ENCODE data around the gene CENPU.

DNA sequence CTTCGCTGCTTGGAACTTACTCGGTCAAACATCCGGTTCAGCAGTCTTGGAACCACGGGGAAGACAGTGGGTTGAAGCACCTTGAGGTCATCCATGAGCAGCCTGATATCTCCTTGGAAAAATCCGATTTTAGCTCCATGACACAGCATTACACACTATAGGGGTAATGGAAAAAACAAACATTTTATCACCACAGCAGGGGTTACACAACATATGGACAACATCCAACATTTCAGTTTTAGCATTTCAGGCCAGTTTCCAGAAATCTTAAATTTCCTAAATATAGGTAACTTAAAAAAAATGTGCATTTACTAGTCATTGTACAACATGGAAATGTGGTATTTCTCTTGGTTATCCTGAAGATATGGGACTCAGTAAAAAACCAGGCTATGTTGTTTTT lies 34.4 kb upstream of the CENPU start:
- TF ChIP-seq, protein P1, sequence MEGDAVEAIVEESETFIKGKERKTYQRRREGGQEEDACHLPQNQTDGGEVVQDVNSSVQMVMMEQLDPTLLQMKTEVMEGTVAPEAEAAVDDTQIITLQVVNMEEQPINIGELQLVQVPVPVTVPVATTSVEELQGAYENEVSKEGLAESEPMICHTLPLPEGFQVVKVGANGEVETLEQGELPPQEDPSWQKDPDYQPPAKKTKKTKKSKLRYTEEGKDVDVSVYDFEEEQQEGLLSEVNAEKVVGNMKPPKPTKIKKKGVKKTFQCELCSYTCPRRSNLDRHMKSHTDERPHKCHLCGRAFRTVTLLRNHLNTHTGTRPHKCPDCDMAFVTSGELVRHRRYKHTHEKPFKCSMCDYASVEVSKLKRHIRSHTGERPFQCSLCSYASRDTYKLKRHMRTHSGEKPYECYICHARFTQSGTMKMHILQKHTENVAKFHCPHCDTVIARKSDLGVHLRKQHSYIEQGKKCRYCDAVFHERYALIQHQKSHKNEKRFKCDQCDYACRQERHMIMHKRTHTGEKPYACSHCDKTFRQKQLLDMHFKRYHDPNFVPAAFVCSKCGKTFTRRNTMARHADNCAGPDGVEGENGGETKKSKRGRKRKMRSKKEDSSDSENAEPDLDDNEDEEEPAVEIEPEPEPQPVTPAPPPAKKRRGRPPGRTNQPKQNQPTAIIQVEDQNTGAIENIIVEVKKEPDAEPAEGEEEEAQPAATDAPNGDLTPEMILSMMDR (conservative IDR thresholded peaks at IDR 0.05) = no peak
- no peak for TF ChIP-seq EZH2 (IDR thresholded peaks at IDR 0.05; ENCODE audit: low read depth)
